Activated CD8-positive, alpha-beta T cell treated with anti-CD3 and anti-CD28 coated beads for 36 hours (primary cell): Measurements from ENCODE around the gene SEPTIN5. TPM values are rescaled to one million over a fixed set of nuclear protein-coding genes. Genes with fewer than 3 reads are reported as not detected.

Source experiments
- ATAC-seq: fragments of 200-7000 bp; cut with Tn5 transposase; one replicate; pipeline ENCODE4 v1.10.0; 2021; ENCODE audit warnings: mild to moderate bottlenecking, moderate library complexity
- CTCF ChIA-PET: fragments of 350-600 bp; sonication (Branson Sonifier 250); formaldehyde crosslinking; loops from one replicate; lab custom pipeline; 2021; ENCODE audit warnings: antibody characterized with exemption; lab: Charles Lee
- POLR2A ChIA-PET: fragments of 350-600 bp; sonication (Branson Sonifier 250); formaldehyde crosslinking; loops from one replicate; lab custom pipeline; 2021; ENCODE audit warnings: antibody characterized with exemption; lab: Charles Lee
- DNase-seq: peaks from one replicate; pipeline ENCODE4 v3.0.0-alpha.2; 2020
- H3K27ac Mint-ChIP-seq: one replicate; pipeline ENCODE4 v1.8.0; 2021; ENCODE audit warnings: mild to moderate bottlenecking, mixed read lengths
- H3K27me3 Mint-ChIP-seq: one replicate; pipeline ENCODE4 v1.8.0; 2021; ENCODE audit warnings: mixed read lengths
- H3K36me3 Mint-ChIP-seq: one replicate; pipeline ENCODE4 v1.8.0; 2021; ENCODE audit warnings: low read depth, mixed read lengths
- H3K4me1 Mint-ChIP-seq: one replicate; pipeline ENCODE4 v1.8.0; 2021; ENCODE audit warnings: low read depth, mixed read lengths
- H3K4me3 Mint-ChIP-seq: one replicate; pipeline ENCODE4 v1.8.0; 2021; ENCODE audit warnings: mild to moderate bottlenecking, moderate library complexity, mixed read lengths
- H3K9me3 Mint-ChIP-seq: one replicate; pipeline ENCODE4 v1.8.0; 2021; ENCODE audit warnings: mixed read lengths
- intact Hi-C: fragments of 100-400 bp; cut with micrococcal nuclease; formaldehyde crosslinking; loops from one replicate; pipeline ENCODE4 v1.10.0; 2022
- total RNA-seq, 2 experiments: library from RNA; stranded (reverse); gene quantifications; one replicate each; pipeline ENCODE4 v1.2.3, GENCODE V29; 2021
- TF ChIP-seq, protein P1 (sequence below): fragments of 200-600 bp; IDR thresholded peaks from one replicate; pipeline ENCODE4 v1.8.0; 2022; ENCODE audit warnings: antibody characterized with exemption, mild to moderate bottlenecking

SEPTIN5 gene
- total RNA-seq, 2 experiments from 2014 or later: 1.3 to 1.5 TPM

DNA sequence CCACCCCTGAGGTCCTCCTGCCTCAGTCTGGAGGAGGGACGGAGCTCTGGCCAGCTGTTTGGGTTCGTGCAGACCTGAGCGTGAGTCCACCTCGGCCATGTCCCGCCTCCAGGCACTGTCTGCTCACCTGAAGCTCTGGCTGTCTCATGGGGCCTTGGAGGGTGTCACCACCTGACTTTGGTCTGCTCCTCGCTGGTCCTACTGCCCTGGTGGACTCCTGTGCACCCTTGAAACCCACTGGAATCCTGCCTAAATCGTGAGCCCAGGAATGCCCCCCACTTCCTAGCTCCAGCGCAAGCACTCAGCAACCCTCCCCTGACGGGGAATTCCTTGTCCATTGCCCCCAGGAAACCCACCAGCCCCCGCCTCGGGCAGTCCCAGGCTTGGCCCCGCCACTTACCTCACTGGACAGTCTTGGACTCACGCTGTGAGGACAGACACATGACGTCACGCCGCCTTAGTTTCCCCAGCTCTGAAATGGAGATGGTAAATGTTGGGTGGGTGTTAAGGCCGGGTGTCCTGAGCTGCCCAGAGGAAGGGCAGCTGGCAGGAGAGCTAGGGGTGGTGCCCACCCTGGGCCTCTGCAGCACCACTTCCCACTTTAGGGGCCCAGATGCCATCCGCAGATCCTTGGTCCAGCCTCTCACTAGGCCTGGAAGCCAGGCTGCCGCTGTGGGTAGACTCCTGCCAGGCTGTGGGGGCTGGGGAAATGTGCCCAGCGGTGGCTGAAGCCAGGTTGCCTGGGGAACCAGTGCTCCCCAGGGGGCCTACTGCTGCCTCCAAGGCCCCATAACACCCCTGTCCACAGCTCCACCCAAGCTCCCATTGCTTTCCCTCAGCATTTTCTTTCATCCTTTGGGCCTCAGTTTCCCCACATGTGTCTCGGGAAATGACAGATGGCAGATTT, 28.1 kb downstream of the SEPTIN5 start:
- intact Hi-C loops: no loop called here
- Mint-ChIP-seq H3K27me3 (no peaks in the 10 kb centered on the region), H3K9me3 (no peaks in the 10 kb centered on the region), H3K36me3 (no peaks in the 10 kb centered on the region), H3K4me3 (no peak overlapping the region), H3K4me1 (no peaks in the 10 kb centered on the region), H3K27ac (no peak overlapping the region)
- DNase-seq (no peak), ATAC-seq (no peak)
- POLR2A ChIA-PET: no interaction called here
- CTCF ChIA-PET: interaction anchor here (2.0 kb wide), 1 partner anchor 12 kb away, joined by 12 read pairs; no protein-coding TSS in a partner anchor
- TF ChIP-seq, protein P1, sequence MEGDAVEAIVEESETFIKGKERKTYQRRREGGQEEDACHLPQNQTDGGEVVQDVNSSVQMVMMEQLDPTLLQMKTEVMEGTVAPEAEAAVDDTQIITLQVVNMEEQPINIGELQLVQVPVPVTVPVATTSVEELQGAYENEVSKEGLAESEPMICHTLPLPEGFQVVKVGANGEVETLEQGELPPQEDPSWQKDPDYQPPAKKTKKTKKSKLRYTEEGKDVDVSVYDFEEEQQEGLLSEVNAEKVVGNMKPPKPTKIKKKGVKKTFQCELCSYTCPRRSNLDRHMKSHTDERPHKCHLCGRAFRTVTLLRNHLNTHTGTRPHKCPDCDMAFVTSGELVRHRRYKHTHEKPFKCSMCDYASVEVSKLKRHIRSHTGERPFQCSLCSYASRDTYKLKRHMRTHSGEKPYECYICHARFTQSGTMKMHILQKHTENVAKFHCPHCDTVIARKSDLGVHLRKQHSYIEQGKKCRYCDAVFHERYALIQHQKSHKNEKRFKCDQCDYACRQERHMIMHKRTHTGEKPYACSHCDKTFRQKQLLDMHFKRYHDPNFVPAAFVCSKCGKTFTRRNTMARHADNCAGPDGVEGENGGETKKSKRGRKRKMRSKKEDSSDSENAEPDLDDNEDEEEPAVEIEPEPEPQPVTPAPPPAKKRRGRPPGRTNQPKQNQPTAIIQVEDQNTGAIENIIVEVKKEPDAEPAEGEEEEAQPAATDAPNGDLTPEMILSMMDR: no peak

DNA sequence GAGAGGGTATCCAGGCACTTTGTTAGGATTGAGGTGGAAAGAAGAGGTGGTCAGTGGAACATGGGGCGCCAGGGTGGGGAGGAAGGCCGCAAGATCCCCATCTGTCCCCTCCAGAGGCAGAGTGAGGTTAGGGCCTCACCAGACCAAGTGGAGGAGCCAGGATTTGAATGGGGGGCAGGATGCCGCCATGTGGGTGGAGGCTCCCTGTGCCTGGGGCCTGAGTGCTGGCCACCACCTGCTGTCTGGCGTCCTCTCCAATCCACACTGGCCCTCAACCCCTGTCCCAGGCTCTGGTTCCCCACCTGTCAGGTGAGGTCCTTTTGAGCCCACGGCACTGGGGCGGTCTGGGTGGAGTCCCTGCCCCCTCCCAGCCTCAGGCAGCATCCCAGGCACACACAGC, 28.8 kb downstream of the SEPTIN5 start:
- intact Hi-C loops: no loop called here
- no peak overlapping the region for H3K4me3 Mint-ChIP-seq
- TF ChIP-seq, protein P1: no peak
- no peaks in the 10 kb centered on the region for H3K27me3 Mint-ChIP-seq
- H3K36me3 Mint-ChIP-seq: no peaks in the 10 kb centered on the region
- H3K9me3 Mint-ChIP-seq: no peaks in the 10 kb centered on the region
- H3K27ac Mint-ChIP-seq: no peak overlapping the region
- DNase-seq (no peak), ATAC-seq (no peak)
- H3K4me1 Mint-ChIP-seq: no peaks in the 10 kb centered on the region
- CTCF ChIA-PET: interaction anchor here (1.2 to 2.0 kb wide), 2 partner anchors 13 to 167 kb away, joined by 3 to 12 read pairs; no protein-coding TSS in a partner anchor
- POLR2A ChIA-PET: interaction anchor here (0.7 to 1.4 kb wide), 2 partner anchors 109 to 175 kb away, joined by 3 read pairs; no protein-coding TSS in a partner anchor

DNA sequence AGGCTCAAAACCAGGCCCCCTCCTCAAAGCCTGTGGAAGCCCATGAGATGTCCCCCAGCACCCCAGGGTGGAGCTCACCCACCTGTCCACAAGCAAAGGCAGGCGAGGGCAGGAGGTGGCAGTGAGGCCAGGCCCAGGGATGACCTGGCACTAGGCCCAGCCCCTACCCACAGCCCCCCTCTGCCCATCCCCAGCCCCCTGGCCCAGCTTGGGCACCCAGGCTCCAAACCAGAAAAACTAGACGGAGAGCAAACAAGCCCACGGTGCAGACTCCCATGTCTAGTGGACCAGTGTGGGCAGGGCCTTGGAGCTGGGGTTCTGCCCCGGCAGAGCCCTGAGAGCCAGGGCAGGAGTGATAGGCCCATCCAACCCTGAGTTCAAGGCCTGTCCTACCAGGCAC, 29.3 kb downstream of the SEPTIN5 start:
- no peak for DNase-seq
- Mint-ChIP-seq H3K9me3 (no peaks in the 10 kb centered on the region), H3K27ac (no peak overlapping the region), H3K36me3 (no peaks in the 10 kb centered on the region), H3K27me3 (no peaks in the 10 kb centered on the region), H3K4me3 (no peak overlapping the region), H3K4me1 (no peaks in the 10 kb centered on the region)
- no peak for ATAC-seq
- TF ChIP-seq, protein P1: no peak
- CTCF ChIA-PET: interaction anchor here (1.2 to 5.4 kb wide), 2 partner anchors 13 to 166 kb away, joined by 3 to 25 read pairs; no protein-coding TSS in a partner anchor
- POLR2A ChIA-PET: interaction anchor here (0.7 to 1.4 kb wide), 2 partner anchors 109 to 175 kb away, joined by 3 read pairs; no protein-coding TSS in a partner anchor
- intact Hi-C loops: no loop called here

DNA sequence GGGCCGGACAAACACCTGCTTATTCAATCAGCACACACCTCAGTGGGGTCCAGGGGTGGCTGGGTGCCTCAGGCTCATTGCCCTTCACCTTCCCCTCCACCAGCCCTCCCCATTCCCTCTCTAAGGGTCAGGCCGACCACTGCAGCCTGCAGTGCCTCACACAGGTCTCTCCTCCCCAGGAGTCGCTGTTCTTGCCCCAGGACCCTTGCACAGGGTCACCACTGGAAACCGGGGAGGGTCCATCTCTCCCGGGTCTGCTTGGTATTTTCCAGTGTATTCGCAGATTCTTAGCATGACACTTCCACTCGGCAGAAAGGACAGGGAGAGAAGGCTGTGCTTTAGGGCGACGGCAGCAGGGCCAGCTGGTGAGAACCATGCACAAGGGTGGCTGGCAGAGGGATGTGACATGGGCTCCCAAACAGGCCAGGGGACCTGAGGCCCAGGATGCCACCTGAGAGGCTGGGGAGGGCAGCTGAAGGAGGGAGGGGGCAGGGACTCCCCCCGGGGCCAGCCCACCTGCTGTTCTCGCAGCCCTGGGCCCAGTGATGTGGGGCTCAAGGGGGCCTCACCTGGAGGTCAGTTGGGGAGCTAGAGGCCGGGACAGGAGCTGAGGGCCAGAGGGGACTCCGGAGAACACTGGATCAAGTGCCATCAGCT, 30.2 kb downstream of the SEPTIN5 start:
- ChIA-PET CTCF (interaction anchor here (0.8 to 5.4 kb wide), 5 partner anchors 12 to 166 kb away, joined by 3 to 25 read pairs (median 3); no protein-coding TSS in a partner anchor), POLR2A (interaction anchor here (1.4 kb wide), 1 partner anchor 174 kb away, joined by 3 read pairs; no protein-coding TSS in a partner anchor)
- no peaks in the 10 kb centered on the region for H3K4me1 Mint-ChIP-seq
- H3K4me3 Mint-ChIP-seq: no peak overlapping the region
- no peaks in the 10 kb centered on the region for H3K36me3 Mint-ChIP-seq
- DNase-seq: no peak
- no peak overlapping the region for H3K27ac Mint-ChIP-seq
- intact Hi-C loops: no loop called here
- H3K27me3 Mint-ChIP-seq: no peaks in the 10 kb centered on the region
- H3K9me3 Mint-ChIP-seq: no peaks in the 10 kb centered on the region
- TF ChIP-seq, protein P1: no peak
- ATAC-seq: no peak
